ENCODE data around the gene HCLS1.
"Not testable (repeated sequence)": the region's sequence is repeated elsewhere in the genome, so short reads cannot be mapped to it uniquely, and the experiment has no call there.

The HCLS1 gene

DNA sequence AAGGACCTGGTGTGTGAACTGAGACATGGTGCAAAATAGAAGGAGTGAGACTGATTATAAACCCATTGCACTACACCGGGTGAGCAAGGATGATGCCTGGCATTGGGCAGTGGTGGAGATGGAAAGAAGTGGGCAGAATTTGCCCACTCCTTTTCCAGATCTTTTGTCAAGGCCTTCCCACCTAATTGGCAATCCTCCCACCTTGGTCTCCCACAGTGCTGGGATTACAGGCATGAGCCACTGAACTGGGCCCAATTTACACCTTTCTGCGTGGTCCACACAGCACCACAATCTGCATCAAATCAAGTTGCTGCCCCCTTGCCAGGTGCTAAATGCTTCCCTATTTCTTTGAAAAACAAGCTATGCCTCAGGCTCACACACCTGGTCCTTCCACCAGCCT, 62.1 kb downstream of the HCLS1 start:
- no CpG with 5 or more reads among the region's 2 CpGs for WGBS (ENCODE audit: insufficient coverage, insufficient read length)

DNA sequence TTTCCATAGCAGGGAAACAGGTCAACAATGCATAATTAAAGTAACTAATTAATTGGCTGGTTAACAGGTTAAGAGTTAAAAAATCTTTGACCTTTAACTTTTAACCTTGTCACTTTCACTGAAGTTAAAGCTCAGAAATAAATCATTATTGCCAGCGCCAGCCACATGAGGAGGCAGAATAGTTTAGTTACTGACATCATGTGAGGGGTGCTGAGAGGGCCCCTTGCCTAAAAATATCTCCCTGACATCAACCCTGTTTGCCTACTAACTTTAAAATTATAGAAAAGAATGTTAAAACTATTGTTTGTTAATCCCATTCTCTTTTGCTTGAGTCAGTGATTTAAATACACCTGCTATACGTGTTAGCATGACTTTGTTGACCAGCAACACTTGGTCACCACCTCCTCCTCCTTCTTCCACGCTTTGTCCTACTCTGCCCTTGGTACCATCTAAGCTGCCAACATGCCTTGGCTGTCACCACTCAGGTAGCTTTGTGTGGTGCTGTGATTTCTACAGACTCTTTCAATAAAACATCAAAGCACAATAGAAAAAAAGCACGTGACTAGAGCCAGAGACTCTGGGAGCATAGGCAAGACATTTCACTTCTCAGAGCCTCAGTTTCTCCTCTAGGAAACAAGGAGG, 64.8 kb downstream of the HCLS1 start:
- no CpG with 5 or more reads among the region's 4 CpGs for WGBS (ENCODE audit: insufficient coverage, insufficient read length)
- Histone ChIP-seq H3K27ac (ENCODE audit: low read length) (no peak overlapping the region), H3K9me3 (ENCODE audit: control insufficient read depth, insufficient read depth, low read length) (no peaks in the 10 kb centered on the region), H3K36me3 (ENCODE audit: control insufficient read depth, insufficient read depth, low read length) (no peaks in the 10 kb centered on the region), H3K4me1 (ENCODE audit: control insufficient read depth, insufficient read depth, low read length) (peaks cover 5% of the 10 kb centered on the region; the same call in 1 of the 2 replicates), H3K27me3 (ENCODE audit: control insufficient read depth, insufficient read depth, low read length) (no peaks in the 10 kb centered on the region), H3K4me3 (ENCODE audit: low read length) (no peak overlapping the region)
- no peak for DNase-seq (ENCODE audit: low read depth, low spot score)

More for the DNA sequence above, 62.1 kb downstream of the HCLS1 start:
- Histone ChIP-seq H3K27ac (ENCODE audit: low read length) (no peak overlapping the region), H3K4me3 (ENCODE audit: low read length) (no peak overlapping the region), H3K9me3 (ENCODE audit: control insufficient read depth, insufficient read depth, low read length) (no peaks in the 10 kb centered on the region), H3K36me3 (ENCODE audit: control insufficient read depth, insufficient read depth, low read length) (no peaks in the 10 kb centered on the region), H3K27me3 (ENCODE audit: control insufficient read depth, insufficient read depth, low read length) (no peaks in the 10 kb centered on the region), H3K4me1 (ENCODE audit: control insufficient read depth, insufficient read depth, low read length) (peaks cover 8% of the 10 kb centered on the region; the same call in 1 of the 2 replicates)
- no peak for DNase-seq (ENCODE audit: low read depth, low spot score)

DNA sequence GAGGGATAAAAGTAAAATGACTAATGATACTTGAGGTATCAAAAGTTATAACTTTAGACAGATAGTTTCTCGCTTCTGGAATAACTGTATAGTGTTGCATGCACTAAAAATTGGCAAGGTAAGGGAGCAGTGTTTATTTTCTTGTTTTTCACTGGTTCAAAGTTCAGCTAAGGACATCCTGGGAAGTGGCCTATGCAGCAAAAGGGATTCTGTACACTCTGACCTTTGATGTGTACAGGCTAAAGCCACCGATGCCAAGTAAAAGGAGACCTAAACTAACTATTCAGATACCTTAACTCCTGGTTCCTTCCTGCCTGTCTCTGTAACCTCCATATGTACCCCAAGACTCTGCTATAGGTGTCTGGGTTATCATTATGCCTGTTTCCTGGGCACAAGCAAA, 65.9 kb downstream of the HCLS1 start:
- no peaks in the 10 kb centered on the region for H3K36me3 ChIP-seq (ENCODE audit: control insufficient read depth, insufficient read depth, low read length)
- no peak for DNase-seq (ENCODE audit: low read depth, low spot score)
- no peaks in the 10 kb centered on the region for H3K27me3 ChIP-seq (ENCODE audit: control insufficient read depth, insufficient read depth, low read length)
- no peak overlapping the region for H3K27ac ChIP-seq (ENCODE audit: low read length)
- no peaks in the 10 kb centered on the region for H3K9me3 ChIP-seq (ENCODE audit: control insufficient read depth, insufficient read depth, low read length)
- peaks cover 5% of the 10 kb centered on the region; the same call in 1 of the 2 replicates for H3K4me1 ChIP-seq (ENCODE audit: control insufficient read depth, insufficient read depth, low read length)
- no peak overlapping the region for H3K4me3 ChIP-seq (ENCODE audit: low read length)
- WGBS (ENCODE audit: insufficient coverage, insufficient read length): no CpG with 5 or more reads among the region's 2 CpGs

DNA sequence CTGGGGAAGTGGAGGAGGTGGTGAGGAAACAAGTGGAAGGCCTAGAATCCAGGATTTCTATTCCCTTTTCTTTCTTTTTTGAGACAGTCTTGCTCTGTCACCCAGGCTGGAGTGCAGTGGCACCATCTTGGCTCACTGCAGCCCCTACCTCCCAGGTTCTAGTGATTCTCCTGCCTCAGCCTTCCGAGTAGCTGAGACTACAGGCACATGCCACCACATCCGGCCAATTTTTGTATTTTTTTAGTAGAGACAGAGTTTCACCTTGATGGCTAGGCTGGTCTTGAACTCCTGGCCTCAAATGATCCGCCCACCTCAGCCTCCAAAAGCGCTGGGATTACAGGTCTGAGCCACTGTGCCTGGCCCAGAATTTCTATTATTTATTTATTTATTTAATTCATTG, 66.9 kb downstream of the HCLS1 start:
- not testable (repeated sequence) for H3K27ac ChIP-seq (ENCODE audit: low read length); H3K9me3 ChIP-seq (ENCODE audit: control insufficient read depth, insufficient read depth, low read length); H3K4me1 ChIP-seq (ENCODE audit: control insufficient read depth, insufficient read depth, low read length); H3K36me3 ChIP-seq (ENCODE audit: control insufficient read depth, insufficient read depth, low read length); H3K27me3 ChIP-seq (ENCODE audit: control insufficient read depth, insufficient read depth, low read length); DNase-seq (ENCODE audit: low read depth, low spot score); H3K4me3 ChIP-seq (ENCODE audit: low read length)
- whole genome bisulfite sequencing (ENCODE audit: insufficient coverage, insufficient read length): no CpG with 5 or more reads among the region's 4 CpGs

DNA sequence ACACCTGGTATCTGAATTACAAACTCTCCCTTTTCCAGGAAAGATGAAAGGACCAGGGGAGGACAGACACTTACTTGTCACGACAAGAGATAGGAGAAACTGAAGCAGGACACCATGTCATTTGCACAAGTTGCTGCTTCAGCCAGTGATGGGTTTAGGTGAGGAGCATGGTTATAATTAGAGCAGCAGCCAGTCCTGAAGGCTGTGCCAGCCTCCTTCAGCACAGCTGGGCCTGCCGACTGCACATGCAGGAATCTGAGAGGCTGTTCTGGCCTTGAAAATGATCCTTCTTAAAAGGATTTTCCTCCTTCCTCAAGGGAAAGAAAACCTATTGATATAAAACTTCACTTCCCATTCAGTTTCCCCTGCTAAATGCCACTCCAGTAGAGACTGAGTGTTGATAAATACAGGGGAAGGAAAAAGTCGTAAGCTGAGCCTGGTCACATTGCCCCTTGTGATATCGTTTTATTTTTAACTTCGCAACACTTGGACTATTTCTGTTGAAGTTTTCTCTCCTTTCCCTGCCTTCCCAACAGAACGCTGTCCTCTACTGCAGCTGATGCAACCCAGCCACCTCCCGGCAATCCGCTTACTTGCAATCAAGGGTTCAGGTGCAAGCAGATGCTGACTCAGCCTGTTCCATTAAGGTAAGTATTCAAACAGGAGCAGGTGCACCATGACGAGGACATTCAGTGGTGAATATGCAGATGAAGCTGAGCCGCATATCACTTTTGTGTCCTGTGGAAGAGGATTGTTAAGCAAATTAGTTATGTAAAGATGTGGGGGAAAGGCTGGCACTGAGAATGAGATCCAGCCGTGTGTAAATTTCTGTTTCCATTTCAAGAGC, 67.6 kb downstream of the HCLS1 start, which contains the start of gene FBXO40:
TSS of gene FBXO40 (plus strand) at position 524 of the 847 bp plus-strand sequence. CDS start 27,197 bp downstream, outside the sequence.
- Histone ChIP-seq H3K4me3 (ENCODE audit: low read length) (no peak within 1 kb of the TSS), H3K9me3 (ENCODE audit: control insufficient read depth, insufficient read depth, low read length) (no peaks in the 10 kb centered on the region), H3K27me3 (ENCODE audit: control insufficient read depth, insufficient read depth, low read length) (no peaks in the 10 kb centered on the region), H3K4me1 (ENCODE audit: control insufficient read depth, insufficient read depth, low read length) (peaks cover 5% of the 10 kb centered on the region; the same call in 1 of the 2 replicates), H3K27ac (ENCODE audit: low read length) (peak within 1 kb of the TSS; percentile 56), H3K36me3 (ENCODE audit: control insufficient read depth, insufficient read depth, low read length) (no peaks in the 10 kb centered on the region)
- peak; percentile 99 for DNase-seq (ENCODE audit: low read depth, low spot score)
- WGBS (ENCODE audit: insufficient coverage, insufficient read length): no CpG with 5 or more reads among the region's 11 CpGs

DNA sequence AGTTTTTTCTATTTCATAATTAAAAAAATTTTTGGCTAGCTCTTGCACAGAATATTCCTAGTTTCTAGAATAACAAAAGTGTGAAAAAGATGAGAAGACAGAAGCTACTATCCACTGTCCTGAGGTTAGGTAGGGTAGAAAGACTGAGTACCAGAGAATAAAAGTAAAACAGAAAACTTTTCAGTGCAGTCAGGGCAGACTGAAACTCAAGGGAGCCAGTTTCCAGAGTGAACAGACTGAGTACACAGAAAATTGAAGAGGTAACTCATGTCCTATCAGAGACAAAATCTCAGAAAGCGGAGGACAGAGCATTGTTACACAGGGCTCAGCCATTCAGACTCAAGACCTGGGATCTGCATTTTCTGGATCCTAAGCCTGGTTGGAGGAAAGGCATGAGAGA, 76.3 kb downstream of the HCLS1 start:
- DNase-seq (ENCODE audit: low read depth, low spot score): no peak
- no CpG with 5 or more reads among the region's 1 CpG for WGBS (ENCODE audit: insufficient coverage, insufficient read length)

DNA sequence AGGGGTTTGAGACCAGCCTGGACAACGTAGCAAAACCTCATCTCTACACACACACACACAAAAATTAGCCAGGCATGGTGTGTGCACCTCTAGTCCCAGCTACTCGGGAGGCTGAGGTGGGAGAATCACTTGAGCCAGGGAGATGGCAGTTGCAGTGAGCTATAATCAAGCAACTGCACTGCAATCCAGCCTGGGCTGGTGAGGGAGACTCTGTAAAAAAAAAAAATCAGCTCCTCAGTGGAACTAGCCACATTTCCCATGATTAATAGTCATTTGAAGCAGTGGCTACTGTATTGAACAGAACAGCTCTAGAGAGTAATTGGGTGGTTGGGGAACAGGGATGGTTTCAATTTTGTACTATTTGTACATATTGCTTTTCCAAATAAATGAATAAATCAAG, 79.0 kb downstream of the HCLS1 start:
- DNase-seq (ENCODE audit: low read depth, low spot score): no peak
- H3K36me3 ChIP-seq (ENCODE audit: control insufficient read depth, insufficient read depth, low read length): no peaks in the 10 kb centered on the region
- no peak overlapping the region for H3K4me3 ChIP-seq (ENCODE audit: low read length)
- no peaks in the 10 kb centered on the region for H3K27me3 ChIP-seq (ENCODE audit: control insufficient read depth, insufficient read depth, low read length)
- no peaks in the 10 kb centered on the region for H3K9me3 ChIP-seq (ENCODE audit: control insufficient read depth, insufficient read depth, low read length)
- no peak overlapping the region for H3K27ac ChIP-seq (ENCODE audit: low read length)
- no peaks in the 10 kb centered on the region for H3K4me1 ChIP-seq (ENCODE audit: control insufficient read depth, insufficient read depth, low read length)
- WGBS (ENCODE audit: insufficient coverage, insufficient read length): no CpG with 5 or more reads among the region's 2 CpGs

More for the DNA sequence above, 76.3 kb downstream of the HCLS1 start:
- H3K36me3 ChIP-seq (ENCODE audit: control insufficient read depth, insufficient read depth, low read length): no peaks in the 10 kb centered on the region
- H3K27me3 ChIP-seq (ENCODE audit: control insufficient read depth, insufficient read depth, low read length): no peaks in the 10 kb centered on the region
- no peaks in the 10 kb centered on the region for H3K4me1 ChIP-seq (ENCODE audit: control insufficient read depth, insufficient read depth, low read length)
- H3K27ac ChIP-seq (ENCODE audit: low read length): no peak overlapping the region
- no peak overlapping the region for H3K4me3 ChIP-seq (ENCODE audit: low read length)
- H3K9me3 ChIP-seq (ENCODE audit: control insufficient read depth, insufficient read depth, low read length): no peaks in the 10 kb centered on the region
